Measurements from ENCODE around the gene AQP2. TPM values are rescaled to one million over a fixed set of nuclear protein-coding genes. Genes with fewer than 3 reads are reported as not detected.

AQP2 gene
- total RNA-seq, 1 experiment from 2014 or later: 0.36 TPM

GRCh38 chr12:49972641-49973360, 22.3 kb downstream of the AQP2 start, which contains the start of gene AQP6:
TSS of gene AQP6 (plus strand) at chr12:49972947. CDS start at chr12:49973174, 227 bp downstream.
- Histone ChIP-seq H3K4me1 (ENCODE audit: control insufficient read depth, insufficient read depth, low read length) (peaks cover 17% of the 10 kb centered on the region; the same call in 1 of the 2 replicates), H3K36me3 (ENCODE audit: control insufficient read depth, insufficient read depth, low read length) (no peaks in the 10 kb centered on the region), H3K9me3 (ENCODE audit: control insufficient read depth, insufficient read depth, low read depth, low read length) (no peaks in the 10 kb centered on the region), H3K27me3 (ENCODE audit: control insufficient read depth, insufficient read depth, low read length) (no peaks in the 10 kb centered on the region), H3K4me3 (ENCODE audit: low read depth in 2 of 2, low read length in 2 of 2) (no peak within 1 kb of the TSS), H3K27ac (ENCODE audit: low read length) (no peak within 1 kb of the TSS; the same call in 1 of the 2 replicates)
- ChIA-PET CTCF (interaction anchor here (1.4 kb wide), 1 partner anchor 97 kb away, joined by 3 read pairs; no protein-coding TSS in a partner anchor), POLR2A (no interaction called here)
- intact Hi-C loops (cut with micrococcal nuclease; ENCODE audit: unreplicated experiment) (no loop called here), in situ Hi-C loops (cut with HindIII; ENCODE audit: low pct_unique_long_range_greater_than_20kb, low sequenced_read_pairs) (no loop called here)
- DNase-seq (ENCODE audit: low read depth, low spot score) (no peak), ATAC-seq (no peak)
- BruUV-seq (replicated peaks): no TSS peak
- no peak for TF ChIP-seq SIN3A (IDR thresholded peaks at IDR 0.05; ENCODE audit: borderline replicate concordance, insufficient read depth, low read depth, low read length)
- TF ChIP-seq, protein P1, sequence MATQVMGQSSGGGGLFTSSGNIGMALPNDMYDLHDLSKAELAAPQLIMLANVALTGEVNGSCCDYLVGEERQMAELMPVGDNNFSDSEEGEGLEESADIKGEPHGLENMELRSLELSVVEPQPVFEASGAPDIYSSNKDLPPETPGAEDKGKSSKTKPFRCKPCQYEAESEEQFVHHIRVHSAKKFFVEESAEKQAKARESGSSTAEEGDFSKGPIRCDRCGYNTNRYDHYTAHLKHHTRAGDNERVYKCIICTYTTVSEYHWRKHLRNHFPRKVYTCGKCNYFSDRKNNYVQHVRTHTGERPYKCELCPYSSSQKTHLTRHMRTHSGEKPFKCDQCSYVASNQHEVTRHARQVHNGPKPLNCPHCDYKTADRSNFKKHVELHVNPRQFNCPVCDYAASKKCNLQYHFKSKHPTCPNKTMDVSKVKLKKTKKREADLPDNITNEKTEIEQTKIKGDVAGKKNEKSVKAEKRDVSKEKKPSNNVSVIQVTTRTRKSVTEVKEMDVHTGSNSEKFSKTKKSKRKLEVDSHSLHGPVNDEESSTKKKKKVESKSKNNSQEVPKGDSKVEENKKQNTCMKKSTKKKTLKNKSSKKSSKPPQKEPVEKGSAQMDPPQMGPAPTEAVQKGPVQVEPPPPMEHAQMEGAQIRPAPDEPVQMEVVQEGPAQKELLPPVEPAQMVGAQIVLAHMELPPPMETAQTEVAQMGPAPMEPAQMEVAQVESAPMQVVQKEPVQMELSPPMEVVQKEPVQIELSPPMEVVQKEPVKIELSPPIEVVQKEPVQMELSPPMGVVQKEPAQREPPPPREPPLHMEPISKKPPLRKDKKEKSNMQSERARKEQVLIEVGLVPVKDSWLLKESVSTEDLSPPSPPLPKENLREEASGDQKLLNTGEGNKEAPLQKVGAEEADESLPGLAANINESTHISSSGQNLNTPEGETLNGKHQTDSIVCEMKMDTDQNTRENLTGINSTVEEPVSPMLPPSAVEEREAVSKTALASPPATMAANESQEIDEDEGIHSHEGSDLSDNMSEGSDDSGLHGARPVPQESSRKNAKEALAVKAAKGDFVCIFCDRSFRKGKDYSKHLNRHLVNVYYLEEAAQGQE (IDR thresholded peaks at IDR 0.05; ENCODE audit: insufficient read depth in 1 of 2, low read depth in 2 of 2, low read length in 1 of 2): no peak
- no peak for TF ChIP-seq POLR2AphosphoS5 (IDR thresholded peaks at IDR 0.05; ENCODE audit: low read depth, low read length)
- no peak for TF ChIP-seq CTCF (IDR thresholded peaks at IDR 0.05)
- TF ChIP-seq TCF7L2 (IDR thresholded peaks at IDR 0.05; ENCODE audit: low read depth, low read length): no peak

- ChIA-PET POLR2A (no interaction called here), CTCF (no interaction called here)
- Histone ChIP-seq H3K36me3 (ENCODE audit: control insufficient read depth, insufficient read depth, low read length) (no peaks in the 10 kb centered on the region), H3K27me3 (ENCODE audit: control insufficient read depth, insufficient read depth, low read length) (no peaks in the 10 kb centered on the region), H3K9me3 (ENCODE audit: control insufficient read depth, insufficient read depth, low read depth, low read length) (no peaks in the 10 kb centered on the region), H3K4me1 (ENCODE audit: control insufficient read depth, insufficient read depth, low read length) (peaks cover 17% of the 10 kb centered on the region; the same call in 1 of the 2 replicates), H3K27ac (ENCODE audit: low read length) (no peak overlapping the region), H3K4me3 (ENCODE audit: low read depth in 2 of 2, low read length in 2 of 2) (no peak overlapping the region)
- ATAC-seq: no peak
- no peak for DNase-seq (ENCODE audit: low read depth, low spot score)
- no TSS peak for BruUV-seq (replicated peaks)
- intact Hi-C loops (cut with micrococcal nuclease; ENCODE audit: unreplicated experiment): no loop called here
- in situ Hi-C loops (cut with HindIII; ENCODE audit: low pct_unique_long_range_greater_than_20kb, low sequenced_read_pairs): no loop called here
- TF ChIP-seq, protein P1 (IDR thresholded peaks at IDR 0.05; ENCODE audit: insufficient read depth in 1 of 2, low read depth in 2 of 2, low read length in 1 of 2): no peak
- TF ChIP-seq TCF7L2 (IDR thresholded peaks at IDR 0.05; ENCODE audit: low read depth, low read length): no peak
- TF ChIP-seq CTCF (IDR thresholded peaks at IDR 0.05): no peak
- no peak for TF ChIP-seq POLR2AphosphoS5 (IDR thresholded peaks at IDR 0.05; ENCODE audit: low read depth, low read length)
- no peak for TF ChIP-seq SIN3A (IDR thresholded peaks at IDR 0.05; ENCODE audit: borderline replicate concordance, insufficient read depth, low read depth, low read length)
Measured at GRCh38 chr12:49973361-49973830, 22.9 kb downstream of the AQP2 start.

Data from Panc1 (cell line).